ENCODE measurements around the gene MAPK11. TPM values are rescaled to one million over a fixed set of nuclear protein-coding genes. Genes with fewer than 3 reads are reported as not detected.

MAPK11 gene
- total and polyA plus RNA-seq, 9 of the 15 experiments (the other 6 are each of a cell fraction or from before 2014, with no cell fraction given) = 0.06 to 14.6 (median 5.3) TPM

DNA sequence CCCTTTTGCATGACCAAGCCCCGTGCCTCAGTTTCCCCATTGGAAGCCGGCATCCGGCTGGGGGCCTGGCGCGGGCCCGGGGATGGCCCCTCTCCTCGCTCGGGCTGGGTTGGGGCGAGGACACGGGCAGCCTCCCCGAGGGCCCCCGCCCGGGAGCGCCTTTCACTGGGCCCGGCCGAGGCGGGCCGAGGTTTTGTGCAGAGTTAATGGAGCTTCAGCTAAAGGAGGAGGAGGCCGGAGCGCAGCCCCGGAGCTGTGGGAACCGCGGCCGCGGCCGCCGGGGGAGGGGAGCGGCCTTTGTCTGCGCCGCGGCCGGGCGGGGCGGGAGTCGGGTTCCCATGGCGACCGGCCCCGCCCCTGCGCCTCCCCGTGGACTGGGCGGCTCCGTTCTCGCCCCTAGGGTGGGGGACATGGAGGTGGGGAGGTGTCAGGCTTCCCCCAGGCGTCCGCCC, 1.4 kb upstream of the MAPK11 start (continued):
- TF ChIP-seq PRMT5 (CRISPR knock-in tag; IDR thresholded peaks at IDR 0.05) (no peak), ZNF146 (CRISPR knock-in tag; IDR thresholded peaks at IDR 0.05; ENCODE audit: unreplicated experiment) (no peak), RFX1 (IDR thresholded peaks at IDR 0.05) (peak; percentile 75), ZNF282 (CRISPR knock-in tag; IDR thresholded peaks at IDR 0.05) (no peak), HEY1 (CRISPR knock-in tag; IDR thresholded peaks at IDR 0.05; ENCODE audit: borderline replicate concordance) (no peak), SP1 (CRISPR knock-in tag; IDR thresholded peaks at IDR 0.05) (no peak), KLF6 (CRISPR knock-in tag; IDR thresholded peaks at IDR 0.05; ENCODE audit: borderline replicate concordance) (no peak), MAZ (CRISPR knock-in tag; conservative IDR thresholded peaks at IDR 0.05 in 1 of 2, IDR thresholded peaks at IDR 0.05 in 1 of 2) (peak; percentile 26 to 58; a peak in 3 of 4 replicates)
- TF ChIP-seq, protein P1, sequence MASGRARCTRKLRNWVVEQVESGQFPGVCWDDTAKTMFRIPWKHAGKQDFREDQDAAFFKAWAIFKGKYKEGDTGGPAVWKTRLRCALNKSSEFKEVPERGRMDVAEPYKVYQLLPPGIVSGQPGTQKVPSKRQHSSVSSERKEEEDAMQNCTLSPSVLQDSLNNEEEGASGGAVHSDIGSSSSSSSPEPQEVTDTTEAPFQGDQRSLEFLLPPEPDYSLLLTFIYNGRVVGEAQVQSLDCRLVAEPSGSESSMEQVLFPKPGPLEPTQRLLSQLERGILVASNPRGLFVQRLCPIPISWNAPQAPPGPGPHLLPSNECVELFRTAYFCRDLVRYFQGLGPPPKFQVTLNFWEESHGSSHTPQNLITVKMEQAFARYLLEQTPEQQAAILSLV (tag; IDR thresholded peaks at IDR 0.05) = no peak
- TF ChIP-seq, protein P2, sequence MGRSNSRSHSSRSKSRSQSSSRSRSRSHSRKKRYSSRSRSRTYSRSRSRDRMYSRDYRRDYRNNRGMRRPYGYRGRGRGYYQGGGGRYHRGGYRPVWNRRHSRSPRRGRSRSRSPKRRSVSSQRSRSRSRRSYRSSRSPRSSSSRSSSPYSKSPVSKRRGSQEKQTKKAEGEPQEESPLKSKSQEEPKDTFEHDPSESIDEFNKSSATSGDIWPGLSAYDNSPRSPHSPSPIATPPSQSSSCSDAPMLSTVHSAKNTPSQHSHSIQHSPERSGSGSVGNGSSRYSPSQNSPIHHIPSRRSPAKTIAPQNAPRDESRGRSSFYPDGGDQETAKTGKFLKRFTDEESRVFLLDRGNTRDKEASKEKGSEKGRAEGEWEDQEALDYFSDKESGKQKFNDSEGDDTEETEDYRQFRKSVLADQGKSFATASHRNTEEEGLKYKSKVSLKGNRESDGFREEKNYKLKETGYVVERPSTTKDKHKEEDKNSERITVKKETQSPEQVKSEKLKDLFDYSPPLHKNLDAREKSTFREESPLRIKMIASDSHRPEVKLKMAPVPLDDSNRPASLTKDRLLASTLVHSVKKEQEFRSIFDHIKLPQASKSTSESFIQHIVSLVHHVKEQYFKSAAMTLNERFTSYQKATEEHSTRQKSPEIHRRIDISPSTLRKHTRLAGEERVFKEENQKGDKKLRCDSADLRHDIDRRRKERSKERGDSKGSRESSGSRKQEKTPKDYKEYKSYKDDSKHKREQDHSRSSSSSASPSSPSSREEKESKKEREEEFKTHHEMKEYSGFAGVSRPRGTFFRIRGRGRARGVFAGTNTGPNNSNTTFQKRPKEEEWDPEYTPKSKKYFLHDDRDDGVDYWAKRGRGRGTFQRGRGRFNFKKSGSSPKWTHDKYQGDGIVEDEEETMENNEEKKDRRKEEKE (IDR thresholded peaks at IDR 0.05; ENCODE audit: borderline replicate concordance in 1 of 2, control insufficient read depth in 1 of 2, low read depth in 2 of 2, low read length in 1 of 2) = no peak
- TF ChIP-seq, protein P3, sequence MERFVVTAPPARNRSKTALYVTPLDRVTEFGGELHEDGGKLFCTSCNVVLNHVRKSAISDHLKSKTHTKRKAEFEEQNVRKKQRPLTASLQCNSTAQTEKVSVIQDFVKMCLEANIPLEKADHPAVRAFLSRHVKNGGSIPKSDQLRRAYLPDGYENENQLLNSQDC (CRISPR knock-in tag; IDR thresholded peaks at IDR 0.05) = no peak
- TF ChIP-seq, protein P4, sequence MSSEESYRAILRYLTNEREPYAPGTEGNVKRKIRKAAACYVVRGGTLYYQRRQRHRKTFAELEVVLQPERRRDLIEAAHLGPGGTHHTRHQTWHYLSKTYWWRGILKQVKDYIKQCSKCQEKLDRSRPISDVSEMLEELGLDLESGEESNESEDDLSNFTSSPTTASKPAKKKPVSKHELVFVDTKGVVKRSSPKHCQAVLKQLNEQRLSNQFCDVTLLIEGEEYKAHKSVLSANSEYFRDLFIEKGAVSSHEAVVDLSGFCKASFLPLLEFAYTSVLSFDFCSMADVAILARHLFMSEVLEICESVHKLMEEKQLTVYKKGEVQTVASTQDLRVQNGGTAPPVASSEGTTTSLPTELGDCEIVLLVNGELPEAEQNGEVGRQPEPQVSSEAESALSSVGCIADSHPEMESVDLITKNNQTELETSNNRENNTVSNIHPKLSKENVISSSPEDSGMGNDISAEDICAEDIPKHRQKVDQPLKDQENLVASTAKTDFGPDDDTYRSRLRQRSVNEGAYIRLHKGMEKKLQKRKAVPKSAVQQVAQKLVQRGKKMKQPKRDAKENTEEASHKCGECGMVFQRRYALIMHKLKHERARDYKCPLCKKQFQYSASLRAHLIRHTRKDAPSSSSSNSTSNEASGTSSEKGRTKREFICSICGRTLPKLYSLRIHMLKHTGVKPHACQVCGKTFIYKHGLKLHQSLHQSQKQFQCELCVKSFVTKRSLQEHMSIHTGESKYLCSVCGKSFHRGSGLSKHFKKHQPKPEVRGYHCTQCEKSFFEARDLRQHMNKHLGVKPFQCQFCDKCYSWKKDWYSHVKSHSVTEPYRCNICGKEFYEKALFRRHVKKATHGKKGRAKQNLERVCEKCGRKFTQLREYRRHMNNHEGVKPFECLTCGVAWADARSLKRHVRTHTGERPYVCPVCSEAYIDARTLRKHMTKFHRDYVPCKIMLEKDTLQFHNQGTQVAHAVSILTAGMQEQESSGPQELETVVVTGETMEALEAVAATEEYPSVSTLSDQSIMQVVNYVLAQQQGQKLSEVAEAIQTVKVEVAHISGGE (CRISPR knock-in tag; IDR thresholded peaks at IDR 0.05) = no peak

Measured in K562 (cell line).